ENCODE results near the gene CRHBP. TPM values are rescaled to one million over a fixed set of nuclear protein-coding genes. Genes with fewer than 3 reads are reported as not detected.

Gene CRHBP
- total and polyA plus RNA-seq, 9 of the 15 experiments (the other 6 are each of a cell fraction or from before 2014, with no cell fraction given), result not detected

GRCh38 chr5:76954383-76954763 lies 1.5 kb downstream of the CRHBP start:
- H3K4me2 ChIP-seq (ENCODE audit: insufficient read depth, low read length), result no peak overlapping the region
- no peaks in the 10 kb centered on the region for H4K20me1 ChIP-seq (replicated peaks; ENCODE audit: control insufficient read depth, insufficient read depth, low read length)
- WGBS (ENCODE audit: insufficient coverage, low coverage, missing lambda C conversion rate), result 57% methylated on average over 25 of the region's 25 CpGs
- H3K9ac ChIP-seq (ENCODE audit: insufficient read depth in 1 of 2, low read depth in 2 of 2, low read length in 2 of 2), result no peak overlapping the region
- no peak overlapping the region for H3K4me3 ChIP-seq
- no peak overlapping the region for H3K27ac ChIP-seq (ENCODE audit: extremely low read depth, low read depth, low read length)
- TF ChIP-seq HDAC2 (IDR thresholded peaks at IDR 0.05) (no peak), PYGO2 (tag; IDR thresholded peaks at IDR 0.05) (no peak), ZNF277 (CRISPR knock-in tag; IDR thresholded peaks at IDR 0.05; ENCODE audit: borderline replicate concordance) (no peak), THAP7 (CRISPR knock-in tag; IDR thresholded peaks at IDR 0.05) (no peak), TARDBP (IDR thresholded peaks at IDR 0.05) (no peak), CBFA2T3 (IDR thresholded peaks at IDR 0.05) (no peak), CBX8 (IDR thresholded peaks at IDR 0.05; ENCODE audit: borderline replicate concordance, extremely low read depth, low read depth, low read length, poor library complexity, severe bottlenecking) (no peak), SOX6 (IDR thresholded peaks at IDR 0.05) (no peak), ATF3 (IDR thresholded peaks at IDR 0.05) (no peak), ATF3 (CRISPR knock-in tag; conservative IDR thresholded peaks at IDR 0.05) (no peak), RNF2 (IDR thresholded peaks at IDR 0.05) (no peak), FOS (IDR thresholded peaks at IDR 0.05; ENCODE audit: extremely low read depth, insufficient read length) (no peak), MYNN (IDR thresholded peaks at IDR 0.05) (no peak), MYNN (CRISPR knock-in tag; IDR thresholded peaks at IDR 0.05) (no peak), TRIM28 (IDR thresholded peaks at IDR 0.05) (no peak), TAF15 (IDR thresholded peaks at IDR 0.05; ENCODE audit: low read depth, low read length) (no peak), SRSF9 (IDR thresholded peaks at IDR 0.05; ENCODE audit: borderline replicate concordance, low read depth, low read length) (no peak), U2AF1 (optimal IDR thresholded peaks at IDR 0.05; ENCODE audit: low read depth, low read length) (no peak), ZNF444 (CRISPR knock-in tag; IDR thresholded peaks at IDR 0.05) (no peak)
- peaks cover 7% of the 10 kb centered on the region in 2 experiments; a peak in 2 of 5 replicates for H3K4me1 ChIP-seq (replicated peaks in 1 of 2; ENCODE audit: control insufficient read depth in 2 of 2, insufficient read depth in 2 of 2, low read length in 2 of 2)
- no peaks in the 10 kb centered on the region for H3K36me3 ChIP-seq (ENCODE audit: control insufficient read depth, insufficient read depth, low read length)
- FAIRE-seq (no peak), DNase-seq (ENCODE audit: extremely low read depth in 1 of 4, low spot score in 3 of 4) (no peak), ATAC-seq (no peak)
- CTCF ChIA-PET (ENCODE audit: low intra/inter-chr PET ratio), result no interaction called here
- no peaks in the 10 kb centered on the region for H3K79me2 ChIP-seq (ENCODE audit: control insufficient read depth, insufficient read depth, low read length)
- no peak overlapping the region for H2AFZ ChIP-seq (ENCODE audit: low read depth, low read length)
- in situ Hi-C loops (cut with MboI) (no loop called here), intact Hi-C loops (cut with micrococcal nuclease) (no loop called here)
- H3K27me3 ChIP-seq (ENCODE audit: control insufficient read depth in 2 of 2, insufficient read depth in 2 of 2, low read length in 2 of 2), result no peaks in the 10 kb centered on the region; a peak in 1 of 5 replicates
- no peaks in the 10 kb centered on the region for H3K9me1 ChIP-seq (ENCODE audit: control insufficient read depth, insufficient read depth, low read length)
- POLR2A ChIA-PET, result no interaction called here
- no TSS peak for BruUV-seq (replicated peaks)
- no peaks in the 10 kb centered on the region for H3K9me3 ChIP-seq (replicated peaks; ENCODE audit: control insufficient read depth, insufficient read depth, low read depth, low read length)

Measured in K562 (cell line).